HG03066 (cell line): ENCODE results near the gene CAVIN1.
"Not testable (repeated sequence)": the region's sequence is repeated elsewhere in the genome, so short reads cannot be mapped to it uniquely, and the experiment has no call there.

ENCODE experiments used
- ATAC-seq: cut with Tn5 transposase; IDR thresholded peaks from one replicate; pipeline ENCODE4 v1.9.1; 2021; ENCODE audit warnings: low read depth; ENCODE audit not compliant: unreplicated experiment

CAVIN1 gene

GRCh38 chr17:42422958-42423712 lies at the start of gene CAVIN1:
Gene CAVIN1, minus strand, starts transcription at chr17:42423256. Its CDS starts 159 bp downstream, at chr17:42423097.
- ATAC-seq, result no peak

- ATAC-seq, result no peak
Measured at GRCh38 chr17:42467889-42468288, 44.8 kb upstream of the CAVIN1 start.

DNA sequence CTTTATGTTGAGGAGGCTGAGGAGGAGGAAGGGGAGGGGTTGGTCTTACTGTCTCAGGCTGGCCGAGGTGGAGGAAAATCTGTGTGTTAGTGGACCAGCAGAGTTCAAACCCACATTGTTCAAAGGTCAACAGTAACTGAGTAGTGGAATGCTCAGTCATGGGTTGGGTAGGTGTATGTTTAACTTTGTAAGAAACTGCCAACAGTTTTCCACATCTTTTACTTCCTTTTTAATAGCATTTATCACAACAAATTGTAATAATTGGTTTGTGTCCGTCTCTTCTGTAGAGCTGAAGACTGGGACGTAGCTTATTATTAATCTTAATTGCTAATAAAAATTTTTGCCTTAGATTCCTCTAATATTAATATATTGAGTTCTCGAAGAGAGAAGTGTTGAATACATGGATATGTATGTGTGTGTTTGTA lies 40.9 kb upstream of the CAVIN1 start:
- no peak for ATAC-seq

- no peak for ATAC-seq
Measured at GRCh38 chr17:42460371-42460770, 37.3 kb upstream of the CAVIN1 start.

- ATAC-seq, result no peak
Measured at GRCh38 chr17:42459801-42460281, 36.8 kb upstream of the CAVIN1 start.

DNA sequence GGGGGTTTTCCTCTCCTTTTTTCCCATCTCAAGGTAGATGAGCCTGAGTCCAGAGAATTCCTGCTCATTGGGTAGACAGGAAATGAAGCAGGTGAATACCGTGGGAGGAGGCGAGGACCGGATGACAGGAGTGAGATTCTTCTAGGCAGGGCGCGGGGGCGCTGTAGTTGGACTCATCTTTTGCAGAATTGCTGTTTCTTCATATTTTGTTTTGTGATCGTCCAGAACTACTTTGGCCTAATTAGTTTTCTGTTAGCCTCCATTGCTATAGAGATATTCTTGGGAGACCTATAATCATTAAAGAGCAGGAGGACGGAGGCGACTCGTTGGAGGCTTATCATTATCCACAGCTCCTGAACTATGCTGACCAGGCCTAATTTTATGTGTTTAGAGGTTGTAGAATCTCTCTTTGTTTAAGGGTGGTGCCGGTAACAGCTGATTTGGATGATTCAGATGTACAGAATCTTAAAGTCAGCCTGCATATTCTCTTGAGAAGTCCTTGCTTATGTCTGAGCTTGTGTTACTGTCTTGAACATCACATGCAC lies 36.3 kb upstream of the CAVIN1 start:
- no peak for ATAC-seq

- peak; percentile 59 for ATAC-seq
Measured at GRCh38 chr17:42458497-42459255, 35.6 kb upstream of the CAVIN1 start, which contains the start of gene ATP6V0A1. Gene ATP6V0A1, plus strand, starts transcription at chr17:42458878. Its CDS starts 2,017 bp downstream, at chr17:42460895.

- no peak for ATAC-seq
Measured at GRCh38 chr17:42457107-42457792, 34.2 kb upstream of the CAVIN1 start.

- no peak for ATAC-seq
Measured at GRCh38 chr17:42456223-42457106, 33.4 kb upstream of the CAVIN1 start.

- ATAC-seq, result not testable (repeated sequence)
Measured at GRCh38 chr17:42454987-42455386, 31.9 kb upstream of the CAVIN1 start.

DNA sequence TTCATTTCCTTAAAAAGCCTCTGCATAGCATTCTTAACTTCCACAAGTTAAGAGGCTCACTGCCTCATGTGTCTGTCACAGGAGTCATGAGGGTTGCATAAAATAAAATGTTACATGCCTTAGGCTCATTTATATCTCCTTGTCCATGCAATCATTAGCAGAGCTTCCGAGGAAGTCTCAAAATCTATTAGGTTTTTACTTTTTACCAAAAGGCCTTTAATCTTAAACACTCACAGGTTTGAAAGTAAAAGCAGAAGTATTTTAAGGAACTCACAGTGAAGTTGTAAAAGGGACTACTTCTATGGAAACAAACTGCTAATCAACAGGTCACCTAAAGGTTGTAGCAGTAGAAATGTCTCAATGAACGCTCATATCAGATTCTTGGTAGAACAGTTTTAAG lies 30.4 kb upstream of the CAVIN1 start:
- no peak for ATAC-seq

GRCh38 chr17:42451270-42451669 lies 28.2 kb upstream of the CAVIN1 start:
- not testable (repeated sequence) for ATAC-seq

DNA sequence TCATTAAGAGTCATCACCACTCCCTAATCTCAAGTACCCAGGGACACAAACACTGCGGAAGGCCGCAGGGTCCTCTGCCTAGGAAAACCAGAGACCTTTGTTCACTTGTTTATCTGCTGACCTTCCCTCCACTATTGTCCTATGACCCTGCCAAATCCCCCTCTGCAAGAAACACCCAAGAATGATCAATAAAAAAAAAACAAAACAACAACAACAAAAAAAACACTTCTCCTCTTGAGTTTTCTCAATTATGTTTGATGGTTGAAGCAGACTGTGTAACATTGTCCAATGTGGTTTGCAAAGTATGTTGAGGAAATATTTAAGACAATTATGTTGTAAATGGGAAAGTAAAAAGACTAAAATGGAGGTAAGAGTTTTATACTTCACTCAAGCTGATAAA lies 26.8 kb upstream of the CAVIN1 start:
- not testable (repeated sequence) for ATAC-seq

GRCh38 chr17:42449176-42449575 lies 26.1 kb upstream of the CAVIN1 start:
- ATAC-seq, result not testable (repeated sequence)

- ATAC-seq, result no peak
Measured at GRCh38 chr17:42442196-42442565, 19.1 kb upstream of the CAVIN1 start.

GRCh38 chr17:42441371-42442195 lies 18.5 kb upstream of the CAVIN1 start:
- no peak for ATAC-seq

DNA sequence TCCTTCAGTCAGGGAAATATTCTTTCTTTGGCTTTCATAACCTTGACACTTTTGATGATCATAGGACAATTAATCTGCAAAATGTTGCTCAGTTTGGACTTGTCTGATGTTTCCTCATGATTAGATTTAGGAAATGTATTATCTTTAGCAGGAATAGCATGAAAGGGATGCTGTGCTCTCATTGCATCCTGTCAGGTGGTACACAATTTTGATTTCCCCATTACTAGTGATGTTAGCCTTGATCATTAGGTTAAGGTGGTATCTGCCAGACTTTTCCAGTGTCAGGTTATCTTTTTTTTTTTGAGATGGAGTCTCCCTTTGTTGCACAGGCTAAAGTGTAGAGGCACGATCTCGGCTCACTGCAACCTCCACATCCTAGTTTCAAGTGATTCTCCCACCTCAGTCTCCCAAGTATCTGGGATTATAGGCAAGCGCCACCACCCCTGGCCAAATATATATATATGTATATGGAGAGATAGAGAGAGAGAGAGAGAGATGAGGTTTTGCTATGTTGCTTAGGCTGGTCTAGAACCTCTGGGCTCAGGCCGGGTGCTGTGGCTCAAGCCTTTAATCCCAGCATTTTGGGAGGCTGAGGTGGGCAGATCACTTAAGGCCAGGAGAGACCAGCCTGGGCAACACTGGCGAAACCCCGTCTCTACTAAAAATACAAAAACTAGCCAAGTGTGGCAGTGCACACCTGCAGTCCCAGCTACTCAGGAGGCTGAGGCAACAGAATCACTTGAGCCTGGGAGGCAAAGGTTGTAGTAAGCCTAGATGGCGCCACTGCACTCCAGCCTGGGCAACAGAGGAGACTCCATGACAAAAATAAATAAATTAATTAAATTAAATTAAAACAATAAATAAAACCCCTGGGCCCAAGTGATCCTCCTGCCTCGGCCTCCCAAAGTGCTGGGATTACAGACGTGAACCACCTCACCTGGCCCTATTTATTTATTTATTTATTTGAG lies 15.8 kb upstream of the CAVIN1 start:
- ATAC-seq, result no peak

DNA sequence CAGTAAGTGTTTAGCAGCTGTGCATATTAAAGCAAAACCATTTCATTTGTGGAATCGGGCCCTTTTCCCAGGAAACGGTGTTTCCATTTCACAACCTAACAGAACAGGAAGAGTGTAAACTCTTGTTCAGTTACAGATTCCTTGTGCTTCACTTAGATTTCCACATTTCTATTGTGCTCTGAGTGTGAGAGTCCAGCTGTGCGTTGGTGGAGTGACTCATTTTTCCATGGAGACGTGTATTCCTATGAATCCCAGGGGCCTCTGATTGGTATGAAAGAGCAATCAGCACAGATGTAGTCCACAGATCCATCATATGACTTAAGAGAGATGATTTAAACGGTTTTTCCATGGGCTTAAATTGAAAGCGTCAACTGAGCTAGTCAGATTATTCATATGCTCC lies 13.3 kb upstream of the CAVIN1 start:
- ATAC-seq, result no peak
